Pancreas (tissue), 10 donors: Measurements from ENCODE around the gene NPIPA3. TPM values are rescaled to one million over a fixed set of nuclear protein-coding genes. Genes with fewer than 3 reads are reported as not detected.
A peak's percentile ranks its signal among the peaks of the same experiment; 100 is the strongest.
"Not testable (repeated sequence)": the region's sequence is repeated elsewhere in the genome, so short reads cannot be mapped to it uniquely, and the experiment has no call there.

Experiments
- ATAC-seq, 4 donors: fragments of 200-7000 bp; cut with Tn5 transposase; one replicate each; pipeline versions ENCODE4 v1.8.0 to v1.9.1; 2020; ENCODE audit warnings: mild to moderate bottlenecking in 4 of 4, moderate library complexity in 4 of 4
- DNase-seq, 6 donors: peaks; one replicate each; pipeline ENCODE4 v3.0.0-alpha.2; 2020
- FAIRE-seq: peaks from 2 replicates; lab custom pipeline; 2012; peaks lifted over from hg19 to GRCh38; lab: Jason Lieb, UNC
- H3K27ac ChIP-seq, 4 donors: fragments of 200-600 bp; sonication (generic); 1 replicate in 3 of 4; 2 replicates in 1 of 4; pipeline versions ENCODE4 v1.5.0 to v1.8.0; 2020
- H3K27me3 ChIP-seq, 4 donors: fragments of 200-600 bp; one replicate each; pipeline ENCODE4 v1.8.0; 2021
- H3K36me3 ChIP-seq, 3 donors: fragments of 200-600 bp; sonication (generic) in 1 of 3; one replicate each; pipeline versions ENCODE4 v1.5.0 to v1.8.0; 2020 to 2021
- H3K4me1 ChIP-seq, 3 donors: fragments of 200-600 bp; one replicate each; pipeline ENCODE4 v1.8.0; 2021
- H3K4me3 ChIP-seq, 4 donors: fragments of 200-600 bp; sonication (generic) in 2 of 4; one replicate each; pipeline versions ENCODE4 v1.5.0 to v1.8.0; 2020 to 2021
- H3K9me3 ChIP-seq, 4 donors: fragments of 200-600 bp; one replicate each; pipeline ENCODE4 v1.8.0; 2021
- CTCF ChIP-seq, 4 donors: fragments of 200-600 bp; sonication (generic) in 3 of 4; IDR thresholded peaks; one replicate each; pipeline versions ENCODE4 v1.5.0 to v1.8.0; 2021; ENCODE audit warnings: antibody characterized with exemption in 4 of 4
- WGBS, 2 donors: extraction: QIAGEN DNeasy Blood & Tissue Kit; methylation state at CpG; one replicate each; pipeline ENCODE4 v1.1.7; 2013; 5-methylcytosine and 5-hydroxymethylcytosine counted together
- intact Hi-C, 3 donors: fragments of 100-400 bp; cut with DNase I; formaldehyde crosslinking; loops; one replicate each; pipeline versions ENCODE4 v1.11.1 to v1.14.2; 2022
- polyA plus RNA-seq, 2 donors: library from polyadenylated mRNA; stranded (reverse); fragments of 200-250 nt; gene quantifications; one replicate each; pipeline ENCODE4 v1.2.3, GENCODE V29; 2013
- total RNA-seq, 6 donors: library from RNA; stranded (reverse); fragmentation: NEBNext Ultra II Directional in 4 of 6; extraction: Animal tissue kit (Norgen Biotek cat#: 25700) in 4 of 6; gene quantifications; one replicate each; pipeline versions ENCODE4 v1.2.1 to v1.2.4, GENCODE V29; 2021 to 2023
- donor health status: healthy with polysubstance abuse.
- donor health status: DM: no; HTN: no; CAD: no; lungs with moderate emphysema.
- donor health status: DM: no; HTN: no; CAD: no.
- donor health status: control.
- donor health status: control.
- donor health status: Bipolar disorder and iron deficiency.
- donor health status: DM: yes; HTN: yes; CAD: no.
- donor health status: DM: no; HTN: no; CAD: no.
- donor health status: DM: no; HTN: no; CAD: no.
- donor health status: DM: yes; HTN: yes; CAD: no.

The NPIPA3 gene
- total and polyA plus RNA-seq, 8 donors = 0.70 to 6.7 (median 1.4) TPM

- Histone ChIP-seq H3K36me3 (no peaks in the 10 kb centered on the region), H3K27ac (no peak overlapping the region), H3K27me3 (no peaks in the 10 kb centered on the region), H3K4me1 (no peaks in the 10 kb centered on the region), H3K9me3 (no peaks in the 10 kb centered on the region), H3K4me3 (no peak overlapping the region)
- peak in 1 of 6 donors; percentile 2 for DNase-seq
- 84 to 85% methylated on average over 11 of the region's 11 CpGs for WGBS, 2 donors
- no peak for FAIRE-seq
- no peak for TF ChIP-seq CTCF (IDR thresholded peaks at IDR 0.05)
- intact Hi-C loops = no loop called here
- no peak for ATAC-seq
Measured at GRCh38 chr16:14678748-14679497, 24.3 kb upstream of the NPIPA3 start.

GRCh38 chr16:14680396-14680795 lies 22.8 kb upstream of the NPIPA3 start:
- ATAC-seq, H3K4me3 ChIP-seq, FAIRE-seq, H3K27ac ChIP-seq, H3K27me3 ChIP-seq, H3K9me3 ChIP-seq, DNase-seq, intact Hi-C loops, H3K4me1 ChIP-seq, H3K36me3 ChIP-seq: not testable (repeated sequence)
- 91 to 92% methylated on average over 7 of the region's 7 CpGs for WGBS, 2 donors

- WGBS, 2 donors = 92 to 93% methylated on average over 4 of the region's 4 CpGs
- no peaks in the 10 kb centered on the region for H3K4me1 ChIP-seq
- intact Hi-C loops = no loop called here
- H3K36me3 ChIP-seq = no peaks in the 10 kb centered on the region
- H3K9me3 ChIP-seq = no peaks in the 10 kb centered on the region
- no peak for ATAC-seq
- no peaks in the 10 kb centered on the region for H3K27me3 ChIP-seq
- DNase-seq = no peak
- TF ChIP-seq CTCF (IDR thresholded peaks at IDR 0.05) = no peak
- H3K4me3 ChIP-seq = no peak overlapping the region
- FAIRE-seq = no peak
- H3K27ac ChIP-seq = no peak overlapping the region
Measured at GRCh38 chr16:14681115-14681514, 22.1 kb upstream of the NPIPA3 start.

GRCh38 chr16:14682121-14682520 lies 21.1 kb upstream of the NPIPA3 start:
- 94 to 96% methylated on average over 8 of the region's 8 CpGs for WGBS, 2 donors
- Histone ChIP-seq H3K27ac (no peak overlapping the region), H3K27me3 (no peaks in the 10 kb centered on the region), H3K36me3 (no peaks in the 10 kb centered on the region), H3K4me1 (no peaks in the 10 kb centered on the region), H3K4me3 (no peak overlapping the region), H3K9me3 (no peaks in the 10 kb centered on the region)
- no peak for TF ChIP-seq CTCF (IDR thresholded peaks at IDR 0.05)
- DNase-seq (no peak), FAIRE-seq (no peak), ATAC-seq (no peak)
- intact Hi-C loops = no loop called here

GRCh38 chr16:14685870-14686793 lies 17.1 kb upstream of the NPIPA3 start:
- DNase-seq, H3K9me3 ChIP-seq, intact Hi-C loops, H3K4me1 ChIP-seq, H3K27ac ChIP-seq, ATAC-seq, H3K4me3 ChIP-seq, H3K27me3 ChIP-seq, H3K36me3 ChIP-seq, FAIRE-seq: not testable (repeated sequence)
- 89% methylated on average over 15 of the region's 15 CpGs for whole genome bisulfite sequencing, 2 donors

GRCh38 chr16:14694129-14694528 lies 9.1 kb upstream of the NPIPA3 start, which contains the start of gene PLA2G10:
Gene PLA2G10 (minus strand): TSS chr16:14694308. CDS start chr16:14694229, 79 bp downstream.
- H3K27me3 ChIP-seq, FAIRE-seq, H3K9me3 ChIP-seq, H3K36me3 ChIP-seq, DNase-seq, H3K4me3 ChIP-seq, H3K27ac ChIP-seq, H3K4me1 ChIP-seq, intact Hi-C loops: not testable (repeated sequence)
- WGBS, 2 donors = no CpG with 5 or more reads among the region's 28 CpGs
- peak; percentile 63 to 82 (median 69) for ATAC-seq

GRCh38 chr16:14701859-14702258 lies 1.4 kb upstream of the NPIPA3 start:
- WGBS, 2 donors = 22 to 35% methylated on average over 2 of the region's 7 CpGs

GRCh38 chr16:14702672-14703071 lies 539 bp upstream of the NPIPA3 start:
- H3K36me3 ChIP-seq, ATAC-seq, H3K27me3 ChIP-seq, FAIRE-seq, DNase-seq, H3K27ac ChIP-seq, intact Hi-C loops, H3K4me1 ChIP-seq, H3K9me3 ChIP-seq, H3K4me3 ChIP-seq: not testable (repeated sequence)
- WGBS, 2 donors = no CpG with 5 or more reads among the region's 11 CpGs

More at GRCh38 chr16:14701859-14702258, 1.4 kb upstream of the NPIPA3 start:
- FAIRE-seq, H3K36me3 ChIP-seq, H3K27me3 ChIP-seq, H3K27ac ChIP-seq, H3K4me3 ChIP-seq, H3K4me1 ChIP-seq, DNase-seq, H3K9me3 ChIP-seq, intact Hi-C loops: not testable (repeated sequence)
- ATAC-seq = peak; percentile 25 to 60 (median 50)

GRCh38 chr16:14733233-14733632 lies 30.0 kb downstream of the NPIPA3 start:
- intact Hi-C loops = not testable (repeated sequence)

More at GRCh38 chr16:14733233-14733632, 30.0 kb downstream of the NPIPA3 start:
- not testable (repeated sequence) for H3K27ac ChIP-seq, H3K9me3 ChIP-seq, H3K4me1 ChIP-seq, FAIRE-seq, DNase-seq, H3K27me3 ChIP-seq, H3K4me3 ChIP-seq, H3K36me3 ChIP-seq
- WGBS, 2 donors = no CpG with 5 or more reads among the region's 28 CpGs
- peak; percentile 54 to 80 (median 71) for ATAC-seq
